Measurements from ENCODE around the gene STX3. TPM values are rescaled to one million over a fixed set of nuclear protein-coding genes. Genes with fewer than 3 reads are reported as not detected.

STX3 gene
- total and polyA plus RNA-seq, 2 of the 13 experiments (the other 11 are each of a cell fraction or from before 2014, with no cell fraction given): 16.5 to 24.0 TPM

GRCh38 chr11:59770869-59771268 lies 15.7 kb downstream of the STX3 start (continued):
- no peak for TF ChIP-seq HNF1A (IDR thresholded peaks at IDR 0.05; ENCODE audit: low read depth)
- TF ChIP-seq HNF1A (CRISPR knock-in tag; IDR thresholded peaks at IDR 0.05; ENCODE audit: borderline replicate concordance): no peak
- no peak for TF ChIP-seq ZNF615 (CRISPR knock-in tag; IDR thresholded peaks at IDR 0.05; ENCODE audit: borderline replicate concordance)
- TF ChIP-seq ZNF510 (CRISPR knock-in tag; IDR thresholded peaks at IDR 0.05; ENCODE audit: low read depth): no peak
- no peak for TF ChIP-seq ZNF737 (CRISPR knock-in tag; IDR thresholded peaks at IDR 0.05; ENCODE audit: borderline replicate concordance)
- TF ChIP-seq ZNF614 (CRISPR knock-in tag; IDR thresholded peaks at IDR 0.05; ENCODE audit: borderline replicate concordance): no peak
- TF ChIP-seq ZFP62 (CRISPR knock-in tag; IDR thresholded peaks at IDR 0.05): no peak

DNA sequence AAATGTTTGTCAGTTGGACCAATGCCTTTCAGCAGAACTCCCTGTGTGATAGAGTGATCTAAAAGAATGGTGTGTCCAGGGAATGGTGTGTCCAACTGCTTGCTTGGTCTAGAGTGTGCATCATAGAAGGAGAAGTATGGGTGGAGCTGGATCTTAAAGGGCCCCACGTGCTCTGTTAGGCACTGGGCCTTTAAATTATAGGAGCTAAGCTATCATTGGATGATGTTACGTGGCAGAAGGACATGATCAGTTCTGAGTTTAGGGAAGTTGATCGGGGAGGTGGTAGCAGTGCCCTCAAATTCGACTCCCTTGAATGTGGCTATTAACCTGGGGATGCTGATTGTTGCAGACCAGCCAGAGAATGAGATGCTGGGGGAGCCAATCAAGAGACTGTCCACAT lies 16.4 kb downstream of the STX3 start:
- H3K27me3 ChIP-seq (ENCODE audit: control insufficient read depth in 1 of 2, insufficient read depth in 2 of 2, low read length in 2 of 2): no peaks in the 10 kb centered on the region

More for the DNA sequence above, 16.4 kb downstream of the STX3 start:
- no peak overlapping the region for H3K27ac ChIP-seq (ENCODE audit: extremely low read length, insufficient read depth, low read length)
- CTCF ChIA-PET (ENCODE audit: low intra/inter-chr PET ratio, low total read pairs): no interaction called here
- POLR2A ChIA-PET: interaction anchor here (0.9 kb wide), 1 partner anchor 16 kb away, joined by 3 read pairs; no protein-coding TSS in a partner anchor
- H2AFZ ChIP-seq (ENCODE audit: low read length): no peak overlapping the region
- peaks cover 9% of the 10 kb centered on the region for H3K4me1 ChIP-seq (ENCODE audit: insufficient read depth, low read length)
- H3K36me3 ChIP-seq (replicated peaks in 1 of 2; ENCODE audit: control insufficient read depth in 1 of 2, insufficient read depth in 2 of 2, low read length in 2 of 2): peaks cover 0 to 2% of the 10 kb centered on the region in 2 experiments; a peak in 2 of 5 replicates
- ATAC-seq (no peak), DNase-seq (ENCODE audit: low spot score) (no peak), FAIRE-seq (no peak)
- no peak overlapping the region for H3K9ac ChIP-seq (ENCODE audit: insufficient read depth, low read depth, low read length)
- no TSS peak for BruUV-seq (replicated peaks)
- 87% methylated on average over 4 of the region's 4 CpGs for WGBS (ENCODE audit: low lambda C conversion rate)
- H3K79me2 ChIP-seq (ENCODE audit: insufficient read depth, low read length): peaks cover 4% of the 10 kb centered on the region
- no peak for TF ChIP-seq ZNF121 (CRISPR knock-in tag; IDR thresholded peaks at IDR 0.05)
- TF ChIP-seq ZSCAN22 (CRISPR knock-in tag; IDR thresholded peaks at IDR 0.05): no peak
- TF ChIP-seq, protein P1, sequence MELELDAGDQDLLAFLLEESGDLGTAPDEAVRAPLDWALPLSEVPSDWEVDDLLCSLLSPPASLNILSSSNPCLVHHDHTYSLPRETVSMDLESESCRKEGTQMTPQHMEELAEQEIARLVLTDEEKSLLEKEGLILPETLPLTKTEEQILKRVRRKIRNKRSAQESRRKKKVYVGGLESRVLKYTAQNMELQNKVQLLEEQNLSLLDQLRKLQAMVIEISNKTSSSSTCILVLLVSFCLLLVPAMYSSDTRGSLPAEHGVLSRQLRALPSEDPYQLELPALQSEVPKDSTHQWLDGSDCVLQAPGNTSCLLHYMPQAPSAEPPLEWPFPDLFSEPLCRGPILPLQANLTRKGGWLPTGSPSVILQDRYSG (CRISPR knock-in tag; IDR thresholded peaks at IDR 0.05): no peak
- no peak for TF ChIP-seq ZBTB20 (CRISPR knock-in tag; IDR thresholded peaks at IDR 0.05; ENCODE audit: borderline replicate concordance, low read depth)
- intact Hi-C loops (cut with micrococcal nuclease; ENCODE audit: unreplicated experiment) (no loop called here), in situ Hi-C loops (cut with HindIII; ENCODE audit: extremely low pct_ligation_motif_present, low pct_unique_long_range_greater_than_20kb) (no loop called here)
- no peaks in the 10 kb centered on the region for H3K9me3 ChIP-seq (ENCODE audit: low read length)
- H4K20me1 ChIP-seq (ENCODE audit: insufficient read depth, low read length): no peaks in the 10 kb centered on the region
- no peak overlapping the region for H3K4me2 ChIP-seq (ENCODE audit: low read depth, low read length)
- H3K4me3 ChIP-seq (replicated peaks in 1 of 3; ENCODE audit: insufficient read depth in 1 of 3, low read depth in 2 of 3, low read length in 3 of 3): no peak overlapping the region
